NCI-H2196 (cell line): ENCODE measurements around the gene PPM1N.
"Not testable (repeated sequence)": the region's sequence is repeated elsewhere in the genome, so short reads cannot be mapped to it uniquely, and the experiment has no call there.

ENCODE experiments used
- DNase-seq: peaks from one replicate; lab custom pipeline; 2025; ENCODE audit not compliant: unreplicated experiment; lab: John Stamatoyannopoulos, UW

The PPM1N gene

GRCh38 chr19:45507872-45508416 is 9.7 kb downstream of the PPM1N start:
- DNase-seq = peak; percentile 33

- peak; percentile 55 for DNase-seq
Measured at GRCh38 chr19:45508417-45508860, 10.2 kb downstream of the PPM1N start.

DNA sequence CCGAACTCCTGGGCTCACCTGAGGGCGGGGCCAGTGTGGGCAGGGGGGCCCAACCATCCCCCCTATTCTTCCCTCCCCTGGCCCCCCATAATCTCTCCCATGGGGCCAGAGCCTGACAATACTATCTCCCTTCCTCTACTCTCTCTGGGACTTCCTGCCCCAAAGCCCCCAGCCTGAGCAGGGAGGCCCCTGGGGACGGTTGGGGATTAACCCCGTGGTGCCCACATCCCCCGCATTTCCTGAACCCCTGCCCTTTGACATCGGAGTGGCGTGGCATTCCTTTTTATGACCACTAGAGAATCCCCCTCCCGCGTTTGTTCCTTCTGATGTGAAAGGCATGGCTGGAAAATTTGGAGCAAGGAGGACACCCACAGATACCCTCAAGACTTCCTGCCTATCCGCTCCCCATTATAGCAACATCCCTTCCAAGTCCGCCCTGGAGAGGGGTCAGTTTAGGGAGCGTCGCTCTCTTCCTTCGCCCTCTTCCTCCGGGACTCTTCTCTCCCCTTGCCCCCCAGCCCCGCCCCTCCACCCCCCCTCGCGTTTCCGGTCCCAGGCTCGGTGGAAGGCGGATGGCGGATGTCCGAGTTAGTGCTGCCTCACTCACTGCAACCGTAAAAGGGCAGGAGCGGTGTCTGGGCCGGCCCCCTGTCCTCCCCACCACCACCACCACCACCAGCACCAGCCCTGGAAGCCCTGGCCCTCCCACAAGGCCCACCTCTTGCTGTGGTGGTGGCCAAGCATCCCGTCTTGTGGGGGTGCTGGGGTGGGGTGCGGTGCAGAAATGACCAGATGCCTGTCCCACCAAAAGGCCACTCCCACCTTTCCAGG is 10.8 kb downstream of the PPM1N start:
- peak; percentile 70 for DNase-seq

- DNase-seq = no peak
Measured at GRCh38 chr19:45509692-45510015, 11.4 kb downstream of the PPM1N start.

DNA sequence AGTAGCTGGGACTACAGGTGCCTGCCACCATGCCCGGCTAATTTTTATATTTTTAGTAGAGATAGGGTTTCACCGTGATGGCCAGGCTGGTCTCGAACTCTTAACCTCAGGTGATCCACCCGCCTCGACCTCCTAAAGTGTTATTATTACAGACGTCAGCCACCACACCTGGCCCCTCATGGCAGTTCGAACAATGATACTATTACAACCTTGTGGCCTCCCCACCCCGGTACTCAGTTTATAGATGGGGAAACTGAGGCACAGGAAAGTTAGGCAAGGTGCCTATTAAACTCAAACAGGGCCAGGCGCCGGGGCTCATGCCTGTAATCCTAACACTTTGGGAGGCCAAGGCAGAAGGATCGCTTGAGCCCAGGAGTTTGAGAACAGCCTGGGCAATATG is 12.1 kb downstream of the PPM1N start:
- DNase-seq = not testable (repeated sequence)

DNA sequence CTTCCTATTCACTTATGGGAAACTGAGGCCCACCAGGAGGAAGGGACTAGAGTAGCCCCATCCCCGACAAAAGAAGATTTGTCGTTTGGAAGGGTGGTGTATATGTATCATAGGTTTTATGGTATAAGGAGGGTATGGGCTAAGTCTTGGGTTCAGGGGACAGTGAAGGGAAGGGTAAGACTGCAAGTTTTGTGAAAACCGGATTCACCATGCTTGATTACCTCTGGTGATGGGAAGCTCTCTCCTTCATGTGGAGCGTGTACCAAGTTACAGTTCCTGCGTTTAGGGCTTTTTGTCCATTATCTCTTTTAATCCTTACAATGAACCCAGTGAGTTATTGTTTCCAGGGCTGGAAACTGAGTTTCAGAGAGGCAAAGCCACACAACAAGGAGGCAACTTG is 12.8 kb downstream of the PPM1N start:
- no peak for DNase-seq

DNA sequence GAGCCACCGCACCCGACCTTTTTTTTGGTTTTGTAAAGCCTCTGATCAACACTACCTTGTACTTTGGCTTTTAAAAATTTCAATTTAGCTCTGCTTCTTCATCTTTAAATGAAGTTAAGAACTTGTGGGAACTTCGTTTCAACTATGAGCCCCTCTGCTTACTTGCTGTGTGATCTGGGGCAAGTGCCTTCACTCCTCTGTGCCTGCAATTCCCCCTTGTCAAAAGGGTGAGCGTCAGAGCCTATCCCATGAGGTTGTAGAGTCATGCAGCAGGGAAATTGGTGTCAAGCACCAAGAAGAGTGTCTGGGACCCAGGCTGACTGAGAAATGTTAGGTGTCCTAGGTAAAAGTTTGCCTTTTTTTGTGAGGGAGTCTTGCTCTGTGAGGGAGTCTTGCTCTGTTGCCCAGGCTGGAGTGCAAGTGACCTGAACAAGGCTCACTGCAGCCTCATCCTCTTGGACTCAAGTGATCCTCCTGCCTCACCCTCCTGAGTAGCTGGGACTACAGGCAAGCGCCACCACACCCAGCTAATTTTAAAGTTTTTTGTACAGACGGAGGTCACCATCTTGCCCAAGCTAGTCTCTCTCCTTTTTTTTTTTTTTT is 14.7 kb downstream of the PPM1N start:
- no peak for DNase-seq

GRCh38 chr19:45514376-45515051 is 16.3 kb downstream of the PPM1N start:
- DNase-seq = peak; percentile 22

GRCh38 chr19:45515081-45515624 is 16.9 kb downstream of the PPM1N start:
- no peak for DNase-seq

- DNase-seq = no peak
Measured at GRCh38 chr19:45515807-45516401, 17.7 kb downstream of the PPM1N start.

GRCh38 chr19:45517238-45517637 is 19.0 kb downstream of the PPM1N start:
- DNase-seq = no peak

- no peak for DNase-seq
Measured at GRCh38 chr19:45517641-45518468, 19.6 kb downstream of the PPM1N start.

- DNase-seq = no peak
Measured at GRCh38 chr19:45518469-45518826, 20.2 kb downstream of the PPM1N start.

GRCh38 chr19:45522010-45522941 is 24.0 kb downstream of the PPM1N start:
- no peak for DNase-seq

DNA sequence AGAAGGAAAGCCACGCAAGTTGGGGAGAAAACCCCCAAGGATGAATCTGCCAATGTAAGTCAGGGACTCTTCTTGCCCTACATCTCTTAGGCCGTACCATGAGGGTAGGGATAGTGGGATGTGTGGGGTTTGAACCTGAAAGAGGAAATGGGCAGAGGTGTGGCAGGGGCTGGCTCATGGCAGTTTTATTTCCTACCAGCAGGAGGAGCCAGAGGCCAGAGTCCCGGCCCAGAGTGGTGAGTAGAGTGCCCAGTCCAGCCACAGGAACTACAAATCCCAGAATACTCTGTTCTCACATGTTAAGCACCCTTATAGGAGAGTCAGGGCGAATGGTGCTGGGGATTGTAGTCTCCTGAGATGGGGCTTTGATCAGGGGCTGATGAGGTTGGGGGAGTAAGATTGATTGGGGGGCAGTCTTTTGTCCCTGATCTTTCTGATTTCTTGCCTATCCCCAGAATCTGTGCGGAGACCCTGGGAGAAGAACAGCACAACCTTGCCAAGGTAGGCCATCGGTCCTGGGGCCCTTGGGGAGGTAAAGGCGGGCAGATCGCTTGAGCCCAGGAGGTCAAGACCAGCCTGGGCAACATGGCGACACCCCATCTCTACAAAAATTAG is 25.5 kb downstream of the PPM1N start:
- DNase-seq = peak; percentile 86

DNA sequence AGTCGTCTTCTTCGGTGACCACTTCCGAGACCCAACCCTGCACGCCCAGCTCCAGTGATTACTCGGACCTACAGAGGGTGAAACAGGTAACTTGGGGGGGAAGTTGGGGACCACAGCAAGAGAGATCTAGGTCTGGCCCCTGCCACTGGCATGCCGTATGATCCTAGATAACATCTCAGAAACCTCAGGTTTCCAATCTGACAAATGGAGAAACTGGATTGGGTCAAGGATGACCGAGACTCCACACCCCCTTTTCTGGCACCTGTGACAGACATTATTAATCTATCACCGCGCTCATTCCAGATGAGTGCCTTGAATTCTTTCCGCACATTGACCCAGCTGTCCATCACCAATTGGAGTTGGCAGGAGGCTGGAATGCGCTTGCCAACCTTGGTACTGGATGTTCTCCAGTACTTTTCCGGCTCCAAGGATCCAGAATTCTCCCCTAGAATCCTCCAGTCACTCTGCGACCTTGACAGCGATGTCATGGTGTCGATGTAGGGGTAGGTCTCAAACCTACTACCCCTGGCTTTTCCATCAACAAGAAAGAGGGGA is 26.4 kb downstream of the PPM1N start:
- no peak for DNase-seq

DNA sequence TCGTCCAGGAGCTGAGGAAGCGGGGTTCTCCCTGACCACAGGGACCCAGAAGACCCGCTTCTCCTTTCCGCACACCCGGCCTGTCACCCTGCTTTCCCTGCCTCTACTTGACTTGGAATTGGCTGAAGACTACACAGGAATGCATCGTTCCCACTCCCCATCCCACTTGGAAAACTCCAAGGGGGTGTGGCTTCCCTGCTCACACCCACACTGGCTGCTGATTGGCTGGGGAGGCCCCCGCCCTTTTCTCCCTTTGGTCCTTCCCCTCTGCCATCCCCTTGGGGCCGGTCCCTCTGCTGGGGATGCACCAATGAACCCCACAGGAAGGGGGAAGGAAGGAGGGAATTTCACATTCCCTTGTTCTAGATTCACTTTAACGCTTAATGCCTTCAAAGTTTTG is 27.9 kb downstream of the PPM1N start:
- DNase-seq = peak; percentile 59

- DNase-seq = no peak
Measured at GRCh38 chr19:45526971-45527370, 28.7 kb downstream of the PPM1N start.

- DNase-seq = no peak
Measured at GRCh38 chr19:45527731-45528130, 29.5 kb downstream of the PPM1N start.
